ENCODE data around the gene ZNF831. TPM values are rescaled to one million over a fixed set of nuclear protein-coding genes. Genes with fewer than 3 reads are reported as not detected.

ZNF831 gene
- total RNA-seq, 1 experiment from 2014 or later = not detected

DNA sequence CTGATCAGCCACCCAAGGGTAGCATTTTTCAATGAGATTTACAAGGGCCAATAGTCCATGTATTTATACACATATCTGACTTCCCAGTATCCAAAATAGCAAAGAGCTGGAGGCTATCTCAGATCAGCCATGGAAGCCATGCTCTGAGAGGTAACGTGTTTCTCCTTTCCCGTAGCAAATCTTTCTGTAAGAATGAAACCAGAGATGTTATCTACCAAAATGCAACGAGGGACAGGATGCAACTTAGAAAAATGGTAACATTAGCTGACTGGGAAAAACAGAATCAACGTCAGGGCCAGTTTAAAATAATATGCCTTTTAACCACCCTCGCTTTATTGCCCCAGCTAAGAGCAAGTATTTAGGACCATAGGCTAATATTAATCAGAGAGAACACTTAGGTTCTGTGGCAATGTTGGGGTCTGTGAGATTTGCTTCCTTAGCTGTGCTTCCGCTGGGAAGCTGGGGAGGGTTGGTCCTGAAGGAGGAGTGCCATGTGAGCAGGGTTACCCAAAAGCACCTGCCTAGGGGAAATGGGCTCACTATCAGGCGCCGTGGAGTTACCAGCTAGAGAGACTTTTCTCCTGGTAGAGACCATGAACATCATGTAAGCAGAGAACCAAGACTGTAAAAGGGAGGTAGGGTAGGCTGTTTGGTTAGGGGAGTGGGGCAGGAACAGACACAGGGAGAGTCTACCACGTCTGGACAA is 1.2 kb downstream of the ZNF831 start:
- DNase-seq = no peak
- H3K9me3 ChIP-seq = 0 out of 2 replicates have a peak, but pooled peaks cover under 1% of the 10 kb centered on the region
- H3K4me3 ChIP-seq = no peak overlapping the region
- peaks cover 13% of the 10 kb centered on the region for H3K27me3 ChIP-seq
- H3K36me3 ChIP-seq = no peaks in the 10 kb centered on the region

- Histone ChIP-seq H3K36me3 (no peaks in the 10 kb centered on the region), H3K4me3 (no peak overlapping the region), H3K27me3 (peaks cover 10% of the 10 kb centered on the region), H3K9me3 (0 out of 2 replicates have a peak, but pooled peaks cover 2% of the 10 kb centered on the region)
- DNase-seq = no peak
These were observed 1.8 kb downstream of the ZNF831 start for GRCh38 chr20:59165396-59165795.

- Histone ChIP-seq H3K36me3 (no peaks in the 10 kb centered on the region), H3K9me3 (0 out of 2 replicates have a peak, but pooled peaks cover 2% of the 10 kb centered on the region), H3K27me3 (peaks cover 10% of the 10 kb centered on the region; the same call in 1 of the 2 replicates), H3K4me3 (no peak overlapping the region)
- no peak for DNase-seq
These were observed 2.5 kb downstream of the ZNF831 start for GRCh38 chr20:59165891-59166709.

- no peak for DNase-seq
- Histone ChIP-seq H3K9me3 (0 out of 2 replicates have a peak, but pooled peaks cover 2% of the 10 kb centered on the region), H3K4me3 (no peak overlapping the region)
These were observed 7.1 kb downstream of the ZNF831 start for GRCh38 chr20:59170406-59171349.

GRCh38 chr20:59171986-59172385 is 8.4 kb downstream of the ZNF831 start:
- DNase-seq = no peak
- Histone ChIP-seq H3K4me3 (no peak overlapping the region), H3K36me3 (no peaks in the 10 kb centered on the region), H3K9me3 (0 out of 2 replicates have a peak, but pooled peaks cover 2% of the 10 kb centered on the region), H3K27me3 (peaks cover 2% of the 10 kb centered on the region; the same call in 1 of the 2 replicates)

More at GRCh38 chr20:59170406-59171349, 7.1 kb downstream of the ZNF831 start:
- no peaks in the 10 kb centered on the region for H3K36me3 ChIP-seq
- peaks cover 8% of the 10 kb centered on the region; the same call in 1 of the 2 replicates for H3K27me3 ChIP-seq

GRCh38 chr20:59173938-59174491 is 10.4 kb downstream of the ZNF831 start:
- DNase-seq = no peak
- H3K36me3 ChIP-seq = no peaks in the 10 kb centered on the region
- no peaks in the 10 kb centered on the region for H3K27me3 ChIP-seq
- H3K4me3 ChIP-seq = no peak overlapping the region
- H3K9me3 ChIP-seq = 0 out of 2 replicates have a peak, but pooled peaks cover 2% of the 10 kb centered on the region

GRCh38 chr20:59175002-59175401 is 11.4 kb downstream of the ZNF831 start:
- Histone ChIP-seq H3K36me3 (no peaks in the 10 kb centered on the region), H3K27me3 (no peaks in the 10 kb centered on the region), H3K9me3 (no peaks in the 10 kb centered on the region), H3K4me3 (no peak overlapping the region)
- DNase-seq = no peak

- H3K36me3 ChIP-seq = no peaks in the 10 kb centered on the region
- H3K27me3 ChIP-seq = no peaks in the 10 kb centered on the region
- H3K4me3 ChIP-seq = no peak overlapping the region
- DNase-seq = no peak
- no peaks in the 10 kb centered on the region for H3K9me3 ChIP-seq
These were observed 12.2 kb downstream of the ZNF831 start for GRCh38 chr20:59175861-59176260.

DNA sequence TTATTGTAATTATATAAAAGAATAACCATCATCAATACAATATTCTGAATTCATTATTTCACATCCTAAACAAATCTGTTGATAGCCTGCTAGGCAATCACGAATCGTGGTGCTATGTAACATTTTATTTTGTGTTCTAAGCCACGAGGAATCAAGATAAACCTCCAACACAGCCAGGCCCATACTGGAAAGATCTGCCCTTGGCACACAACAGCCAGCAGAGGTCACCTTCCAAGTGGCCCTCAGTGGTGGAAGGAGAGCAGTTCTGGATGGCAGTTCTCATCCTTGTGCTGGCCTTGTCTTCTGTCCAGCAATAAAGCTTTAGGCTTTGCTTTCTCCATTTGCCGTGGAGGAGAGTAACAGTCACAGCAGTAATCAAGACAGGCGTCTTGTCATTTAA is 13.2 kb downstream of the ZNF831 start:
- no peaks in the 10 kb centered on the region for H3K27me3 ChIP-seq
- H3K36me3 ChIP-seq = no peaks in the 10 kb centered on the region
- H3K9me3 ChIP-seq = no peaks in the 10 kb centered on the region
- no peak overlapping the region for H3K4me3 ChIP-seq
- no peak for DNase-seq

DNA sequence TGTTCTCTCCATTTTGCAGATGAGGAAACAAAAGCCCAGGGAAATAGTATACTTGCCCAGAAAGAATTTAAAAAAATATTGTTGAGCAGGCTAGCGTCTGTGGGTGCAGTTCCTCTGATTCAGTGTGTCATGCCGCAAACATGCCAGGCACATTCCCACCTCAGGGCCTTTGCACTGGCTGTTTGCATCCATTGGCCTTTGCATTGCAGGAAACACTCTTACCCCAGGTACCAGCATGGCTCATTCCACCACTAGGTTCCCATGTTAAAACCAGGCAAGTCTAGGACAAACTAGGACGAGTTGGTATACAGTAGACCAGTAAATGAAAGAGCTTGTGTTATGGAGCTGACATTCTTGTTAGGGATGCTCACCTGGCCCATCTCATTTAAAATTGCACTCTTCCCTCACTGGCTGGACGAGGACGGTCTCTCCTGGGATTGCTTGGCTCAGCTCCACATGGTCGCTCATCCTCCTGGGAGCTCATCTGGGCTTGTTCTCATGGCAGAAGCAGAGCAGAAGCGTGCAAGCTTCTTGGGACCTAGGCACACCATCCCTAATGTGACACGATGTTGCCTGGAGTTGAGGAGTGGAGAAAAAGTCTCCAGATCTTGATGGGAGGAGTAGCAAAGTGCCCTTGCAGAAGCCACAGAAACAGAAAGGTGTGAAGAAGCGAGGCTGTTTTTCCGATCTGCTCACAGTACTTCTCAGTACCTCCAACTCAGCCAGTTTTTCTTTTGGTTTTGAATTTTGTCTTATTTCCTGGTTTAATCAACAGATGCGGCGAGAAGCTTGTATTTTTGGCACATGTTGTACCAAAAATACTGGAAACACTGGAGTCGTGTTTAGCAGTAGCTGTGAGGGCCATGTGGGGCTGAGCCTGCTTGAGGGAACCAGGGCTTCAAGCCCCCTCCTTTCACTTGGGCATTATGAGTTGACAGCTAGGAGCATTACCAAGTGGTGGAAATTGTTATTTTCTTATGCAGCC is 13.9 kb downstream of the ZNF831 start:
- no peak for DNase-seq
- H3K9me3 ChIP-seq = no peaks in the 10 kb centered on the region
- H3K27me3 ChIP-seq = no peaks in the 10 kb centered on the region
- H3K4me3 ChIP-seq = no peak overlapping the region
- no peaks in the 10 kb centered on the region for H3K36me3 ChIP-seq

- no peaks in the 10 kb centered on the region for H3K9me3 ChIP-seq
- no peak for DNase-seq
- H3K27me3 ChIP-seq = no peaks in the 10 kb centered on the region
- H3K36me3 ChIP-seq = no peaks in the 10 kb centered on the region
- H3K4me3 ChIP-seq = no peak overlapping the region
These were observed 15.5 kb downstream of the ZNF831 start for GRCh38 chr20:59178983-59179595.

GRCh38 chr20:59179988-59180387 is 16.4 kb downstream of the ZNF831 start:
- DNase-seq = no peak

DNA sequence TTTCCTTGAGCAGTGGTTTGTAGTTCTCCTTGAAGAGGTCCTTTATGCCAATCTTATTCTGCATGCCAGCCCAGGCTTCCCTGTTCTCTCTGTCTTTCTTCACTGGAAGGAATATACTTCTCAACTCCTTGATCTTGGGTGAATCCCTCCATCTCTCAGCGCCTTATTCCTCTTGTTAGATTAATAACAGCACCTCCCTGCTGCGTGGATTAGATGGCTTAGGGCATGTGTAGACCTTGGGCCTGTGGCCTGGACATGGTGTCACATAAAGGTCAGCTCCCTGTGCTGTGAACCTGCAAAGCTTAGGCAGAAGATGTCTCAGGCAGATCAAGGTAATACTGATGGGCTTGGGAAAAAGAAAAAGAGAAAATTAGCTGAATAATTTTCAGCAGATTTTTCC is 18.3 kb downstream of the ZNF831 start:
- H3K4me3 ChIP-seq = no peak overlapping the region
- H3K36me3 ChIP-seq = no peaks in the 10 kb centered on the region
- DNase-seq = no peak
- no peaks in the 10 kb centered on the region for H3K27me3 ChIP-seq
- no peaks in the 10 kb centered on the region for H3K9me3 ChIP-seq

More at GRCh38 chr20:59179988-59180387, 16.4 kb downstream of the ZNF831 start:
- Histone ChIP-seq H3K4me3 (no peak overlapping the region), H3K36me3 (no peaks in the 10 kb centered on the region), H3K9me3 (no peaks in the 10 kb centered on the region), H3K27me3 (no peaks in the 10 kb centered on the region)

DNA sequence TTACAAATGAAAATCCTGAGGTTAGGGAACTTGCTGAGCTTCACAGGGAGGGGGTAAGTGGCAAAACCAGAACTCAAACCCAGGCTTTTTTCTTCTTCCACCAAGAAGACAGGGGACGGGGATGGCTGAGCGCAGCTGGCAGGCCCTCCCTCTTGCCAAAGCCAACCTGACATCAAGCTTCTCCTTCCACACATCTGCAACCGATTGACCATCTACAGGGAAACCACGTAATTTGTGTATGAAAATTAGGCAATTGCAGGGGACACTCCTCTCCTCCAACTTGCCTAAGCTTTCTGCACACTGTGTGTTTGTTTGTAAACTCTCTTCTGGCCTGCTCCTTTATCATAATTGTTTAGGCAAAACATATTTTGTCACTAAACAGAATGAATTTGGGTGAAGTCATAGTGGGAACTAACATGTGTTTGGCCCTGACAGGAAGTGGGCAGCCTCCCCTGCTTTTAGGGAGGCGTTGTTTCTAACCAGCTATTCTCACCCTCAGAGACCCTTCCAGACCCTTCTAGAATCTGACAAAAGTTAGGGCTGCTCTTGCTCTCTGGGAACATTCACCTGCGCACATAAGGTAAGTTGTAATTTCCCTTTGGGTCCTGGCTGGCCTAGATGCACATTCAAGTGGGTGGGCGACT is 18.9 kb downstream of the ZNF831 start:
- no peaks in the 10 kb centered on the region for H3K9me3 ChIP-seq
- DNase-seq = no peak
- no peaks in the 10 kb centered on the region for H3K27me3 ChIP-seq
- H3K36me3 ChIP-seq = no peaks in the 10 kb centered on the region
- no peak overlapping the region for H3K4me3 ChIP-seq
